WTC11 (cell line): ENCODE measurements around the gene TCF12. TPM values are rescaled to one million over a fixed set of nuclear protein-coding genes. Genes with fewer than 3 reads are reported as not detected.

Experiments
- ATAC-seq: fragments of 200-7000 bp; cut with Tn5 transposase; 2 replicates; pipeline ENCODE4 v1.10.0; 2021; ENCODE audit warnings: mild to moderate bottlenecking, moderate library complexity
- CTCF ChIA-PET: fragments of 300-600 bp; sonication (Branson Sonifier 250); formaldehyde crosslinking; loops from one replicate; lab custom pipeline; 2021; ENCODE audit warnings: antibody characterized with exemption; lab: Charles Lee
- POLR2A ChIA-PET: fragments of 350-600 bp; sonication (Branson Sonifier 250); formaldehyde crosslinking; loops from one replicate; lab custom pipeline; 2021; ENCODE audit warnings: antibody characterized with exemption; lab: Charles Lee
- DNase-seq: peaks from one replicate; pipeline ENCODE4 v3.0.0; 2021; ENCODE audit warnings: low spot score
- H3K27ac Mint-ChIP-seq: 2 replicates; pipeline ENCODE4 v1.8.0; 2021; ENCODE audit warnings: mixed read lengths
- H3K27me3 Mint-ChIP-seq: 2 replicates; pipeline ENCODE4 v1.8.0; 2021; ENCODE audit warnings: low read depth, mild to moderate bottlenecking, moderate library complexity, mixed read lengths
- H3K36me3 Mint-ChIP-seq: 2 replicates; pipeline ENCODE4 v1.8.0; 2021; ENCODE audit warnings: mixed read lengths
- H3K4me1 Mint-ChIP-seq: 2 replicates; pipeline ENCODE4 v1.8.0; 2022; ENCODE audit warnings: mixed read lengths
- H3K4me3 Mint-ChIP-seq: 2 replicates; pipeline ENCODE4 v1.8.0; 2021; ENCODE audit warnings: mild to moderate bottlenecking, moderate library complexity, mixed read lengths
- H3K9me3 Mint-ChIP-seq: 2 replicates; pipeline ENCODE4 v1.8.0; 2021; ENCODE audit warnings: mixed read lengths
- ATF3 ChIP-seq: sonication (generic); formaldehyde crosslinking; conservative IDR thresholded peaks from 2 replicates; pipeline ENCODE4 v1.8.1; 2022; ENCODE audit warnings: mild to moderate bottlenecking, missing genetic modification reagents
- CDX4 ChIP-seq: fragments of 250-450 bp; sonication (Bioruptor Pico); IDR thresholded peaks from 2 replicates; pipeline ENCODE4 v1.9.0; 2021; ENCODE audit warnings: moderate library complexity, mild to moderate bottlenecking, inconsistent platforms, borderline replicate concordance
- CTCF ChIP-seq: fragments of 200-600 bp; IDR thresholded peaks from 2 replicates; pipeline ENCODE4 v1.8.0; 2022; ENCODE audit warnings: antibody characterized with exemption
- E2F5 ChIP-seq: sonication (generic); formaldehyde crosslinking; IDR thresholded peaks from 2 replicates; pipeline ENCODE4 v1.8.1; 2022; ENCODE audit warnings: mild to moderate bottlenecking, moderate library complexity, missing genetic modification reagents
- ETV6 ChIP-seq: sonication (generic); formaldehyde crosslinking; IDR thresholded peaks from 2 replicates; pipeline ENCODE4 v1.8.1; 2022; ENCODE audit warnings: mild to moderate bottlenecking, missing genetic modification reagents
- FOXK1 ChIP-seq: sonication (generic); formaldehyde crosslinking; IDR thresholded peaks from 2 replicates; pipeline ENCODE4 v1.8.0; 2022; ENCODE audit warnings: mild to moderate bottlenecking, moderate library complexity, missing genetic modification reagents
- GRHL2 ChIP-seq: fragments of 250-450 bp; sonication (Bioruptor Pico); IDR thresholded peaks from 2 replicates; pipeline ENCODE4 v1.8.0; 2022; ENCODE audit warnings: mild to moderate bottlenecking, moderate library complexity; ENCODE audit not compliant: insufficient replicate concordance, severe bottlenecking
- GTF2I ChIP-seq: fragments of 250-450 bp; sonication (Bioruptor Pico); conservative IDR thresholded peaks from 2 replicates; pipeline ENCODE4 v1.4.0; 2021; ENCODE audit warnings: mild to moderate bottlenecking
- JUN ChIP-seq: sonication (generic); formaldehyde crosslinking; IDR thresholded peaks from 2 replicates; pipeline ENCODE4 v1.8.0; 2023; ENCODE audit warnings: mild to moderate bottlenecking, missing genetic modification reagents
- NFE2L1 ChIP-seq: sonication (generic); formaldehyde crosslinking; IDR thresholded peaks from 2 replicates; pipeline ENCODE4 v1.8.1; 2023; ENCODE audit warnings: missing genetic modification reagents
- NR3C1 ChIP-seq: sonication (generic); formaldehyde crosslinking; conservative IDR thresholded peaks from 2 replicates; pipeline ENCODE4 v1.8.1; 2023; ENCODE audit warnings: low read depth, mild to moderate bottlenecking, missing genetic modification reagents
- RELA ChIP-seq: sonication (generic); formaldehyde crosslinking; IDR thresholded peaks from 2 replicates; pipeline ENCODE4 v1.8.1; 2022; ENCODE audit warnings: missing genetic modification reagents, mild to moderate bottlenecking, borderline replicate concordance
- SP1 ChIP-seq: sonication (generic); formaldehyde crosslinking; conservative IDR thresholded peaks from 2 replicates; pipeline ENCODE4 v1.8.1; 2022; ENCODE audit warnings: missing genetic modification reagents
- STAT6 ChIP-seq: sonication (generic); formaldehyde crosslinking; conservative IDR thresholded peaks from 2 replicates; pipeline ENCODE4 v1.8.1; 2023; ENCODE audit warnings: mild to moderate bottlenecking, low read depth, missing genetic modification reagents, moderate library complexity
- ZMAT4 ChIP-seq: fragments of 250-450 bp; sonication (Bioruptor Pico); IDR thresholded peaks from 2 replicates; pipeline ENCODE4 v1.9.0; 2021; ENCODE audit warnings: mild to moderate bottlenecking
- ZNF219 ChIP-seq: sonication (generic); formaldehyde crosslinking; IDR thresholded peaks from 2 replicates; pipeline ENCODE4 v1.8.0; 2023; ENCODE audit warnings: missing genetic modification reagents, mild to moderate bottlenecking, borderline replicate concordance
- ZNF263 ChIP-seq: sonication (generic); formaldehyde crosslinking; IDR thresholded peaks from 2 replicates; pipeline ENCODE4 v1.8.1; 2022; ENCODE audit warnings: low read depth, mild to moderate bottlenecking, moderate library complexity, missing genetic modification reagents
- ZNF281 ChIP-seq: sonication (generic); formaldehyde crosslinking; IDR thresholded peaks from 2 replicates; pipeline ENCODE4 v1.8.0; 2023; ENCODE audit warnings: mild to moderate bottlenecking, missing genetic modification reagents
- ZNF425 ChIP-seq: fragments of 250-450 bp; sonication (Bioruptor Pico); conservative IDR thresholded peaks from 2 replicates; pipeline ENCODE4 v1.9.0; 2021; ENCODE audit warnings: mild to moderate bottlenecking
- total RNA-seq: library from RNA; stranded (reverse); gene quantifications from 3 replicates; pipeline ENCODE4 v1.2.3, GENCODE V29; 2021

Gene TCF12
- total RNA-seq, 1 experiment from 2014 or later, result 73.2 TPM

- Mint-ChIP-seq H3K9me3 (no peaks in the 10 kb centered on the region), H3K4me3 (no peak overlapping the region), H3K27me3 (no peaks in the 10 kb centered on the region), H3K27ac (peak overlapping the region; percentile 79), H3K36me3 (peaks cover under 1% of the 10 kb centered on the region; the same call in 1 of the 2 replicates), H3K4me1 (peaks cover 38% of the 10 kb centered on the region)
- ChIA-PET POLR2A (no interaction called here), CTCF (no interaction called here)
- TF ChIP-seq SP1 (CRISPR knock-in tag) (no peak), NFE2L1 (CRISPR knock-in tag) (no peak), ATF3 (CRISPR knock-in tag) (no peak), FOXK1 (no peak), ZNF263 (CRISPR knock-in tag) (no peak), ZNF281 (no peak), ZNF219 (no peak), E2F5 (CRISPR knock-in tag) (no peak), CTCF (no peak), ZMAT4 (CRISPR knock-in tag) (no peak), JUN (no peak), ETV6 (CRISPR knock-in tag) (no peak), GRHL2 (CRISPR knock-in tag) (no peak), STAT6 (no peak), GTF2I (CRISPR knock-in tag) (no peak), RELA (CRISPR knock-in tag) (no peak), ZNF425 (no peak), CDX4 (CRISPR knock-in tag) (no peak), NR3C1 (CRISPR knock-in tag) (no peak)
- DNase-seq (no peak), ATAC-seq (no peak)
These were observed 308.7 kb downstream of the TCF12 start for GRCh38 chr15:57227166-57227565.
